H9 (cell line): Measurements from ENCODE around the gene ARID1B. TPM values are rescaled to one million over a fixed set of nuclear protein-coding genes. Genes with fewer than 3 reads are reported as not detected.

Experiments used
- DNase-seq: peaks from one replicate; pipeline ENCODE4 v3.0.0-alpha.2; 2017
- H2AFZ ChIP-seq: one replicate; pipeline ENCODE4 v1.6.1; 2013; ENCODE audit warnings: mild to moderate bottlenecking, low read length, control low read depth, moderate library complexity
- H2AK5ac ChIP-seq: 2 replicates; pipeline ENCODE4 v1.6.1; 2013; ENCODE audit warnings: low read length, control low read depth, mixed read lengths; ENCODE audit not compliant: insufficient read length
- H2BK120ac ChIP-seq: one replicate; pipeline ENCODE4 v1.6.1; 2013; ENCODE audit warnings: low read depth, mild to moderate bottlenecking, low read length, control low read depth, inconsistent platforms; ENCODE audit not compliant: poor library complexity, severe bottlenecking
- H2BK12ac ChIP-seq: 2 replicates; pipeline ENCODE4 v1.6.1; 2013; ENCODE audit warnings: low read length, control low read depth, mixed read lengths, low read depth; ENCODE audit not compliant: insufficient read length
- H2BK15ac ChIP-seq: 2 replicates; pipeline ENCODE4 v1.6.1; 2013; ENCODE audit warnings: low read depth, low read length, control low read depth
- H2BK20ac ChIP-seq: one replicate; pipeline ENCODE4 v1.6.1; 2013; ENCODE audit warnings: low read depth, mild to moderate bottlenecking, low read length, control low read depth, inconsistent platforms; ENCODE audit not compliant: poor library complexity, severe bottlenecking
- H2BK5ac ChIP-seq: 2 replicates; pipeline ENCODE4 v1.6.1; 2013; ENCODE audit warnings: low read length, control low read depth, mixed read lengths; ENCODE audit not compliant: insufficient read length
- H3K14ac ChIP-seq: 2 replicates; pipeline ENCODE4 v1.6.1; 2013; ENCODE audit warnings: low read length, control low read depth; ENCODE audit not compliant: insufficient read depth
- H3K18ac ChIP-seq: 2 replicates; pipeline ENCODE4 v1.6.1; 2013; ENCODE audit warnings: low read depth, mild to moderate bottlenecking, mixed read lengths, low read length, control low read depth; ENCODE audit not compliant: insufficient read length
- H3K23ac ChIP-seq: 2 replicates; pipeline ENCODE4 v1.6.1; 2013; ENCODE audit warnings: low read length, control low read depth, mixed read lengths, low read depth; ENCODE audit not compliant: insufficient read length
- H3K23me2 ChIP-seq: 2 replicates; pipeline ENCODE4 v1.6.1; 2013; ENCODE audit warnings: low read depth, mild to moderate bottlenecking, mixed read lengths, low read length, control low read depth; ENCODE audit not compliant: insufficient read length, poor library complexity, severe bottlenecking
- H3K27ac ChIP-seq: 2 replicates; pipeline ENCODE4 v1.5.1; 2013; ENCODE audit warnings: low read length, control low read depth, mixed read lengths, low read depth; ENCODE audit not compliant: insufficient read length
- H3K27me3 ChIP-seq: 2 replicates; pipeline ENCODE4 v1.6.1; 2013; ENCODE audit warnings: low read length, control low read depth, inconsistent platforms; ENCODE audit not compliant: insufficient read depth
- H3K4ac ChIP-seq: 2 replicates; pipeline ENCODE4 v1.6.1; 2013; ENCODE audit warnings: low read depth, mild to moderate bottlenecking, control low read depth, inconsistent platforms, low read length, moderate library complexity
- H3K4me1 ChIP-seq: 2 replicates; pipeline ENCODE4 v1.6.1; 2013; ENCODE audit warnings: low read length, control low read depth, inconsistent platforms; ENCODE audit not compliant: insufficient read depth
- H3K4me2 ChIP-seq: 2 replicates; pipeline ENCODE4 v1.6.1; 2013; ENCODE audit warnings: low read length, control low read depth, mixed read lengths; ENCODE audit not compliant: insufficient read length, insufficient read depth
- H3K56ac ChIP-seq: 2 replicates; pipeline ENCODE4 v1.6.1; 2013; ENCODE audit warnings: low read depth, mild to moderate bottlenecking, mixed read lengths, low read length, control low read depth; ENCODE audit not compliant: insufficient read length
- H3K79me1 ChIP-seq: 2 replicates; pipeline ENCODE4 v1.6.1; 2013; ENCODE audit warnings: low read depth, mild to moderate bottlenecking, moderate library complexity, low read length, control low read depth, inconsistent platforms; ENCODE audit not compliant: insufficient read depth, poor library complexity, severe bottlenecking
- H3K79me2 ChIP-seq: 2 replicates; pipeline ENCODE4 v1.6.1; 2013; ENCODE audit warnings: low read length, control low read depth, inconsistent platforms; ENCODE audit not compliant: insufficient read depth
- H3K9ac ChIP-seq: 2 replicates; pipeline ENCODE4 v1.6.1; 2013; ENCODE audit warnings: low read length, control low read depth, mixed read lengths; ENCODE audit not compliant: insufficient read length; ENCODE audit errors: extremely low read depth
- H3K9me3 ChIP-seq: one replicate; pipeline ENCODE4 v1.6.1; 2013; ENCODE audit warnings: low read depth, low read length, inconsistent platforms; ENCODE audit not compliant: control insufficient read depth
- H3T11ph ChIP-seq: one replicate; pipeline ENCODE4 v1.6.1; 2013; ENCODE audit warnings: mild to moderate bottlenecking, low read length, control low read depth, inconsistent platforms
- H4K20me1 ChIP-seq: one replicate; pipeline ENCODE4 v1.6.1; 2013; ENCODE audit not compliant: control insufficient read depth, insufficient read length, insufficient read depth
- H4K5ac ChIP-seq: 2 replicates; pipeline ENCODE4 v1.6.1; 2013; ENCODE audit warnings: low read depth, mild to moderate bottlenecking, mixed read lengths, low read length, control low read depth; ENCODE audit not compliant: insufficient read length
- H4K8ac ChIP-seq: replicated peaks from 2 replicates; pipeline ENCODE4 v1.6.1; 2013; ENCODE audit warnings: low read length, control low read depth, mixed read lengths, low read depth; ENCODE audit not compliant: insufficient read length
- H4K91ac ChIP-seq: 2 replicates; pipeline ENCODE4 v1.6.1; 2013; ENCODE audit warnings: low read depth, mild to moderate bottlenecking, moderate library complexity, mixed read lengths, low read length, control low read depth; ENCODE audit not compliant: insufficient read length
- H3K27ac Mint-ChIP-seq, 3 experiments: 2 replicates in 2 of 3; 3 replicates in 1 of 3; pipeline ENCODE4 v1.8.0; 2020 to 2021; ENCODE audit warnings: mixed read lengths in 3 of 3, mild to moderate bottlenecking in 1 of 3, moderate library complexity in 1 of 3
- H3K27me3 Mint-ChIP-seq: 2 replicates; pipeline ENCODE4 v1.8.0; 2021; ENCODE audit warnings: low read depth, mild to moderate bottlenecking, moderate library complexity, mixed read lengths
- H3K36me3 Mint-ChIP-seq, 3 experiments: 2 replicates in 2 of 3; 3 replicates in 1 of 3; pipeline ENCODE4 v1.8.0; 2020 to 2021; ENCODE audit warnings: low read depth in 3 of 3, mixed read lengths in 3 of 3; ENCODE audit not compliant: insufficient read depth in 1 of 3
- H3K4me1 Mint-ChIP-seq, 2 experiments: 2 replicates each; pipeline ENCODE4 v1.8.0; 2020; ENCODE audit warnings: mixed read lengths in 2 of 2
- H3K4me3 Mint-ChIP-seq, 2 experiments: 2 replicates in 1 of 2; 3 replicates in 1 of 2; pipeline ENCODE4 v1.8.0; 2020 to 2021; ENCODE audit warnings: mild to moderate bottlenecking in 2 of 2, mixed read lengths in 2 of 2, moderate library complexity in 1 of 2
- H3K9me3 Mint-ChIP-seq, 2 experiments: 2 replicates in 1 of 2; 3 replicates in 1 of 2; pipeline ENCODE4 v1.8.0; 2020; ENCODE audit warnings: mild to moderate bottlenecking in 2 of 2, mixed read lengths in 2 of 2, moderate library complexity in 1 of 2
- CTCF ChIP-seq: fragments of 200-600 bp; sonication (generic); conservative IDR thresholded peaks from 3 replicates; pipeline ENCODE4 v1.8.0; 2021; ENCODE audit warnings: antibody characterized with exemption, mild to moderate bottlenecking
- WGBS: extraction: QIAGEN DNeasy Blood & Tissue Kit; methylation state at CpG from one replicate; pipeline ENCODE4 v1.1.7; 2013; ENCODE audit warnings: missing lambda C conversion rate, low lambda C conversion rate, mixed read lengths; ENCODE audit not compliant: insufficient read length; ENCODE audit errors: extremely low coverage; 5-methylcytosine and 5-hydroxymethylcytosine counted together
- total RNA-seq: library from RNA; stranded (reverse); gene quantifications from 2 replicates; pipeline ENCODE4 v1.2.1, GENCODE V29; 2021

The ARID1B gene
- total RNA-seq, 1 experiment from 2014 or later, result 88.2 TPM

- H3T11ph ChIP-seq, result no peak overlapping the region
- peaks cover 10% of the 10 kb centered on the region; the same call in 1 of the 2 replicates for H3K27me3 ChIP-seq
- H2BK20ac ChIP-seq, result no peak overlapping the region
- H4K5ac ChIP-seq, result no peak overlapping the region
- no peak for TF ChIP-seq CTCF
- no peak overlapping the region for H4K8ac ChIP-seq
- H3K9ac ChIP-seq, result no peak overlapping the region
- H2AFZ ChIP-seq, result no peak overlapping the region
- H3K27me3 Mint-ChIP-seq, result peaks cover 58% of the 10 kb centered on the region
- no peak overlapping the region for H3K56ac ChIP-seq
- no peak overlapping the region for H2BK12ac ChIP-seq
- no peak overlapping the region for H4K91ac ChIP-seq
- no peak overlapping the region for H3K18ac ChIP-seq
- H3K4me2 ChIP-seq, result no peak overlapping the region
- H2BK15ac ChIP-seq, result no peak overlapping the region
- H3K4me3 Mint-ChIP-seq, result no peak overlapping the region
- no peak overlapping the region for H3K23ac ChIP-seq
- H3K4ac ChIP-seq, result no peak overlapping the region
- DNase-seq, result no peak
- no peaks in the 10 kb centered on the region for H3K9me3 ChIP-seq
- H3K4me1 ChIP-seq, result no peaks in the 10 kb centered on the region; the same call in 1 of the 2 replicates
- peaks cover under 1 to 1% of the 10 kb centered on the region in 2 experiments; a peak in 3 of 5 replicates for H3K9me3 Mint-ChIP-seq
- WGBS, result no CpG with 5 or more reads among the region's 2 CpGs
- no peaks in the 10 kb centered on the region for H3K79me2 ChIP-seq
- H3K79me1 ChIP-seq, result no peaks in the 10 kb centered on the region
- peaks cover 0 to under 1% (median 0%) of the 10 kb centered on the region in 3 experiments; a peak in 2 of 7 replicates for H3K36me3 Mint-ChIP-seq
- no peak overlapping the region for H2AK5ac ChIP-seq
- H3K27ac ChIP-seq, result no peak overlapping the region
- H3K23me2 ChIP-seq, result peaks cover 12% of the 10 kb centered on the region
- no peak overlapping the region for H3K27ac Mint-ChIP-seq
- H3K4me1 Mint-ChIP-seq, result peaks cover 23 to 26% of the 10 kb centered on the region in 2 experiments
- H2BK120ac ChIP-seq, result no peak overlapping the region
- H4K20me1 ChIP-seq, result no peaks in the 10 kb centered on the region
- H3K14ac ChIP-seq, result no peak overlapping the region
- H2BK5ac ChIP-seq, result no peak overlapping the region
Observed at GRCh38 chr6:157233156-157233555, 456.0 kb downstream of the ARID1B start.
